ENCODE results near the gene MICAL3. TPM values are rescaled to one million over a fixed set of nuclear protein-coding genes. Genes with fewer than 3 reads are reported as not detected.
A peak's percentile ranks its signal among the peaks of the same experiment; 100 is the strongest.

Gene MICAL3
- total RNA-seq, 3 donors from 2014 or later (not counting 1 experiment from before 2014, with no cell fraction given), result 17.1 to 36.3 (median 34.3) TPM

- H3K4me3 ChIP-seq (ENCODE audit: low read length), result peak within 1 kb of the TSS; percentile 64
- no peaks in the 10 kb centered on the region for H3K36me3 Mint-ChIP-seq
- peaks cover 65 to 70% of the 10 kb centered on the region in 2 donors for H3K4me1 Mint-ChIP-seq
- H3K9me3 Mint-ChIP-seq, result no peaks in the 10 kb centered on the region
- peak within 1 kb of the TSS; percentile 98 to 99 for H3K27ac Mint-ChIP-seq
- H3K27me3 Mint-ChIP-seq (ENCODE audit: low read depth in 2 of 2), result no peaks in the 10 kb centered on the region
- H3K4me3 Mint-ChIP-seq, result peak within 1 kb of the TSS; percentile 98
- peak; percentile 59 to 72 for DNase-seq
- TF ChIP-seq CTCF (IDR thresholded peaks at IDR 0.05), result no peak
- WGBS (ENCODE audit: insufficient coverage), result 1% methylated on average over 64 of the region's 64 CpGs
- ATAC-seq, result peak; percentile 29 to 62 (median 47)
- H3K9me3 ChIP-seq (ENCODE audit: control insufficient read depth, insufficient read depth, low read length), result no peaks in the 10 kb centered on the region
- no peaks in the 10 kb centered on the region for H3K36me3 ChIP-seq (ENCODE audit: control insufficient read depth, insufficient read depth, low read length)
- peaks cover 92% of the 10 kb centered on the region for H3K4me1 ChIP-seq (ENCODE audit: control insufficient read depth, insufficient read depth, low read length)
- intact Hi-C loops (cut with micrococcal nuclease), result loop anchor here (10.0 kb wide), 1 partner anchor 690 kb away; the partner anchor contains the start of gene IL17RA
- peak within 1 kb of the TSS; percentile 99 for H3K27ac ChIP-seq (ENCODE audit: low read length)
- no peaks in the 10 kb centered on the region for H3K27me3 ChIP-seq (ENCODE audit: control insufficient read depth, insufficient read depth, low read length)
Measured at GRCh38 chr22:17774206-17774925, 250.0 kb downstream of the MICAL3 start, which contains the start of gene BID. Gene BID (minus strand): TSS chr22:17774469. CDS start chr22:17750116, 24,353 bp downstream.

GRCh38 chr22:17773606-17774205 is 250.7 kb downstream of the MICAL3 start:
- Histone ChIP-seq H3K27ac (ENCODE audit: low read length) (peak overlapping the region; percentile 59), H3K9me3 (ENCODE audit: control insufficient read depth, insufficient read depth, low read length) (no peaks in the 10 kb centered on the region), H3K4me1 (ENCODE audit: control insufficient read depth, insufficient read depth, low read length) (peaks cover 90% of the 10 kb centered on the region), H3K36me3 (ENCODE audit: control insufficient read depth, insufficient read depth, low read length) (no peaks in the 10 kb centered on the region), H3K27me3 (ENCODE audit: control insufficient read depth, insufficient read depth, low read length) (no peaks in the 10 kb centered on the region), H3K4me3 (ENCODE audit: low read length) (peak overlapping the region; percentile 64)
- Mint-ChIP-seq H3K27me3 (ENCODE audit: low read depth in 2 of 2) (no peaks in the 10 kb centered on the region), H3K27ac (peak overlapping the region; percentile 82 to 90), H3K9me3 (no peaks in the 10 kb centered on the region), H3K4me3 (peak overlapping the region; percentile 94), H3K4me1 (peaks cover 58 to 64% of the 10 kb centered on the region in 2 donors), H3K36me3 (no peaks in the 10 kb centered on the region)
- intact Hi-C loops (cut with micrococcal nuclease), result loop anchor here (10.0 kb wide), 1 partner anchor 689 kb away; the partner anchor contains the start of gene IL17RA
- ATAC-seq, result peak; percentile 52 to 72 (median 65)
- WGBS (ENCODE audit: insufficient coverage), result under 1% methylated on average over 44 of the region's 47 CpGs
- peak; percentile 79 to 81 for DNase-seq
- no peak for TF ChIP-seq CTCF (IDR thresholded peaks at IDR 0.05)

- Mint-ChIP-seq H3K27ac (peak overlapping the region; percentile 82 to 90), H3K4me3 (peak overlapping the region; percentile 94), H3K36me3 (no peaks in the 10 kb centered on the region), H3K27me3 (ENCODE audit: low read depth in 2 of 2) (no peaks in the 10 kb centered on the region), H3K4me1 (peaks cover 56 to 63% of the 10 kb centered on the region in 2 donors), H3K9me3 (no peaks in the 10 kb centered on the region)
- peak overlapping the region; percentile 59 for H3K27ac ChIP-seq (ENCODE audit: low read length)
- no peaks in the 10 kb centered on the region for H3K36me3 ChIP-seq (ENCODE audit: control insufficient read depth, insufficient read depth, low read length)
- H3K9me3 ChIP-seq (ENCODE audit: control insufficient read depth, insufficient read depth, low read length), result no peaks in the 10 kb centered on the region
- 30% methylated on average over 17 of the region's 18 CpGs for WGBS (ENCODE audit: insufficient coverage)
- intact Hi-C loops (cut with micrococcal nuclease), result loop anchor here (10.0 kb wide), 1 partner anchor 688 kb away; the partner anchor contains the start of gene IL17RA
- H3K27me3 ChIP-seq (ENCODE audit: control insufficient read depth, insufficient read depth, low read length), result no peaks in the 10 kb centered on the region
- H3K4me1 ChIP-seq (ENCODE audit: control insufficient read depth, insufficient read depth, low read length), result peaks cover 90% of the 10 kb centered on the region
- peak overlapping the region; percentile 64 for H3K4me3 ChIP-seq (ENCODE audit: low read length)
- no peak for TF ChIP-seq CTCF (IDR thresholded peaks at IDR 0.05)
- ATAC-seq, result no peak
- no peak for DNase-seq
Measured at GRCh38 chr22:17772958-17773605, 251.3 kb downstream of the MICAL3 start.

Measured in natural killer cell (primary cell).